GM21526 (cell line): ENCODE data around the gene MRPL36.
"Not testable (repeated sequence)": the region's sequence is repeated elsewhere in the genome, so short reads cannot be mapped to it uniquely, and the experiment has no call there.

Source experiments
- ATAC-seq: cut with Tn5 transposase; IDR thresholded peaks from one replicate; pipeline ENCODE4 v1.9.1; 2021; ENCODE audit warnings: moderate library complexity; ENCODE audit not compliant: unreplicated experiment, low FRiP score

MRPL36 gene

GRCh38 chr5:1797103-1797800 is 2.4 kb downstream of the MRPL36 start:
- ATAC-seq: no peak

- no peak for ATAC-seq
These were observed 3.1 kb downstream of the MRPL36 start for GRCh38 chr5:1796371-1797102.

- no peak for ATAC-seq
These were observed 3.7 kb downstream of the MRPL36 start for GRCh38 chr5:1795931-1796330.

DNA sequence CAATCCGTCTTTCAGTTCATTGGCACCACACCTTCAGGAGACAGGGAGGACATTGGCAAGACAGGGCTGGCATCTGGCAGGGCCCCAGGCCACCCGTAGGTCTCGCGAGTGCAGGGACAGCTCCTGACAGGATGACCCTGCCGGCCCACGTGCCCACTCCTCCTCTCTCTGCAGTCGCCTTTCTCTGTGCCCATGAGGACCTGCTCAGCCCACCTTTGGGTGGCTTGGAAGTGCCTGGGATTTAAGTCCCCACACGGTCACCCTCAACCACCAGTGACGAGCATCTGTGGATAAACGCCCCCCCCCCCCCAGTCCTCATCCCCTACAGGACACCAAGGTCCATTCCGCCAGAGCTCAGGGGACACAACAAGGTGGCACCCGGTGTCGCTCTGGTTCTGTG is 4.1 kb downstream of the MRPL36 start:
- no peak for ATAC-seq

- ATAC-seq: no peak
These were observed 4.7 kb downstream of the MRPL36 start for GRCh38 chr5:1794901-1795290.

DNA sequence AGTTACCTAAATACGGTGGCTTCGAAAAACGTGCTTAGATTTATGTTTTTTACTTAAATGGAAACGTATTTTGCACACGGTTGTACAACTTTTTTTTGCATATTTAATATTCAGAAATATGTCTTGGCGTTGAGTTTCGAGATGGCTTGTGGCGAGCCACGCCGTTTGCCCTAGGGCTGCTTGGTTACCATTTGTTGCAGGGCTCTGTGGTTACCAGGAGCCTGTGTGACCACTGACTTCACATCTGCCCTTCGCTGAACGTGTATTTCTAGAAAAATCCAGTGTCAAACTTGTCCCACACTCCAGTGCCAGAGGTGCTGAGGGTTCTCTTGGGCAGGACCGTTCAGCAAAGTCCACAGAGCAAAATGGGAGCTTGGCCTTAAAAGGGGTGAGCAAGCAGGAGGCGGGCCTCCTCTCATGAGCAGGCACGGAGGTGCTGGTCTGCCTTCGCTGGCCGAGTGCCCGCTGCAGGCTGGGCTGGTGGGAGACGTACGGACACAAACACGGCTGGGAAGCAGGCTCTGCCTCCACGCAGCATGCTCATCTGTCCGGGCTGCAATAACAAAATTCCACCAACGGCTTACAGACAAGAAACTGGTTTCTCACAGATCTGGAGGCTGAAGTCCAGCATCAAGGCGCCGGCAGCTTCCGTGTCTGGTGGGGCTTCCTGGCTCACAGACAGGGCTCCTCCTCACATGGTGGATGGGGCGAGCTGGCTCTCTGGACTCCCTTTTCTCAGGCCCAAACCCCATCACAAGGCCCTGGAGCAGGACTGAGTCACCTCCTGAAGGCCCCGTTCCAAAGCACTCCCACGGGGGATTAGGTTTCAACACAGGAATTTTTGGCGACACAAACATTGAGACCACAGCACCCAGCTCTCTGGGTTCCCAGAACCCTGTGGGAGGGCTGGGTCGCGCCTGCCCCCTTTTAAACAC is 5.4 kb downstream of the MRPL36 start:
- ATAC-seq: no peak

GRCh38 chr5:1793301-1793740 is 6.3 kb downstream of the MRPL36 start:
- peak; percentile 1 for ATAC-seq

DNA sequence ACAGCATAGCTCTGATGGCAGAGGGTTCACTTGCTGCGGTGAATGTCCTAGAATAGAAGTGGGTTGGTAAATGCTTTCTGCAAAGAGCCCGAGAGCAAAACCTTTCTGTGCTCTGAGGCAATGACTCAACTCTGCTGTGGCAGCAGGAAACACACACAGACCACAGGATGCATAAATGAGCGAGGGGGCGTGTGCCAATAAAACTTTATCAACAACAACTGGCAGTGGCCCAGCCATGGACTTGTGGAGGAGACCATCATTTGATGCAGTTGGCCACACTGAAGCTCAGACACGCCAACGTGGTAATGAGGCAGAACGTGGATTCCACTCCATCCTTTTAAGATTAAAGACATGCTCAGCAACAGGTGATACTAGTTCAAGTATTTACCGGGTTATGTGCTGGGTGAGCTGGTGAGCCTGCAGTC is 6.8 kb downstream of the MRPL36 start:
- ATAC-seq: peak; percentile 97

DNA sequence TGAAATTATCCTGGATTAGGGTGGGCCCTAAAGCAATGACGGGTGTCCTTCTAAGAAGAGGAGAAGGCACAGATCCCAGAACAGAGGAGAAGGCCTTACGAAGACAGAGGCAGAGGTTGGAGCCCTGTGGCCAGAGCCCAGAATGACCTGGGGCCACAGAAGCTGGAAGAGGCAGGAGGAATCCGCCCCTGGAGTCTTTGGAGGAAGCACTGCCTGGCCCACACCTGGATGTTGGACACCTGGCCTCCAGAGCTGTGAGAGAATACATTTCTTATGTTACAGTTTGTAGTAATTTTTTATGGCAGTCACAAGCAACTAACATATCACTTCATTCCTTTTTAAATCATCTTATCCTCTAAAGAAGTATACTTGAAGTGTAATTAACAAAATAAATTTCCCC is 8.5 kb downstream of the MRPL36 start:
- ATAC-seq: no peak

- ATAC-seq: no peak
These were observed 9.7 kb downstream of the MRPL36 start for GRCh38 chr5:1789834-1790471.

- ATAC-seq: not testable (repeated sequence)
These were observed 10.2 kb downstream of the MRPL36 start for GRCh38 chr5:1789438-1789833.

DNA sequence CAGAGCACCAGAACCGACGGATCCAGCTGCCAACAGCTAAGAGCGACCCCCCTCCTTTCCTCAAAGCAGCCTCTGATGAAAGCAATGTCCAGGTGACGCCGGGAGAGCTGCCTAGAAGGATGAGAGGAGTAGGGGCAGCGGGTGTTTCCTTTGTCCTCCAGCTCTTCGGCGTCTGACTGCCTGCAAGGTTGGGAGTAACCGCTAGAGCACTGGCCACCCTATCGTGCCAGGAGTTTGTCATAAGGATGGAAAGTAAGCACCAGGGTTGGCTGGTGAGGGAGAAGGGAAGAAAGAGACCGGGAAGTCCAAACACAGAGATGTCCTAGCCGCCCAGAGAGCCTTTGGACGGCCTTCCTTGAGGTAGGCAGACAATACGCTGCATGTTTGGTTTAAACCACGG is 10.8 kb downstream of the MRPL36 start:
- ATAC-seq: no peak

GRCh38 chr5:1788200-1788599 is 11.4 kb downstream of the MRPL36 start:
- no peak for ATAC-seq

GRCh38 chr5:1787472-1788047 is 12.1 kb downstream of the MRPL36 start:
- ATAC-seq: no peak

DNA sequence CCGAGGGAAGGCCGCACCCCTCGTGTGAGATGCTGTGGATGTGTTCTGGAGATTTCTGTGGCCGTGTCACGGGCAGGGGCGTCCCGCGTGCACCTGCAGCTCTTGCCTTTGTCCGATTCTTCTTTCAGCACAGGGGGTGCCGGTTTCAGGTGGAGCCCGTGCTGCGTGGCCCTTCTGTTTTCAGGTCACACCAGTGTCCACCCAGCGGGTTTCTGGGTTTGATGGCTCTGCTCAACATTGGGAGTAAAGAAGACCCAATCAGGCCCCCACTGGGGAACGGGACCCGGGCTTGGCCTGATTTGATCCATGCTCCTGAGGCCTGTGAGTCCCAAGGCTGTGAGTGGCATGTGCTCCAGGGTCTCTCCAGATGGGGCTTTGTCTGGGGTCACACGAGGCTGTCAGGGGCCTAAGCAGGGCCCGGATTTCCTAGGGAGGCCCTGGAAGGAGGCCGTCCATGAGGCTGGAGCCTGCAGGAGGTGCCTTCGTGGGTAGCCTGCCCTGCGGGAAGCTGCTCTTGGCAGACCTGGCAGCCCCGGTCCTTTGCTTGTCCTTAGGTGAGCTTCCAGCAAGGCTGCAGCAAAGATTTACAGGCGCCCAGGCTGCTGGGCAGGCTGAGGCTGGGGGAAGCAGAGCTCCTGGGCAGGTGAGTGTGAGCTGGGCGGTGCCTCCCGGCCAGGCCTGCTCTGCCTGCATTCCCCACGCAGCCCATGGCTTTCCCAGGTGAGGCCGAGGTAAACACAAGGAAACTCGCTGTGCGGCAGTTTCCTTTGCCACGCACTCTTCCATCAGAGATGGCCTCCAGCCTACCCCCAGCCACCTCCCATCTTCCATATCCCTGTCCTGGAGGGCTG is 12.8 kb downstream of the MRPL36 start:
- no peak for ATAC-seq

- no peak for ATAC-seq
These were observed 13.7 kb downstream of the MRPL36 start for GRCh38 chr5:1785984-1786383.

GRCh38 chr5:1785062-1785461 is 14.6 kb downstream of the MRPL36 start:
- no peak for ATAC-seq

- ATAC-seq: no peak
These were observed 15.2 kb downstream of the MRPL36 start for GRCh38 chr5:1784197-1785050.

DNA sequence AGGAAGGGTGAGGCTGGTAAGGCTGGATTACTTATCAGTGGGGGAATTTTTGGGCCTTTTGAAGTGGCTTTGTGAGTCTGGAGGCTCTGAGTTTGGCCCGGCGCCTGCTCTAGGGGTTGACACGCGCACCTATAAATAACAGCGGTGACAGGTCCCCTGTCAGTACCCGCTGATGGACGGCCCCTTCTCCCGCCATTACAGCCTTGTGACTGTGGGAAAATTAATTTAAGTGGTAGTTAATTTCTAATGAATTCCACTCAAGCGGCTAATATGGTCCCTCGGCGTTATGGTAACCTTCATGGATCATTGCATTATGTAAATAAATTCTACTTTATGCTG is 16.5 kb downstream of the MRPL36 start:
- ATAC-seq: peak; percentile 66
